ENCODE data around the gene MUC7.
"Not testable (repeated sequence)": the region's sequence is repeated elsewhere in the genome, so short reads cannot be mapped to it uniquely, and the experiment has no call there.

DNA sequence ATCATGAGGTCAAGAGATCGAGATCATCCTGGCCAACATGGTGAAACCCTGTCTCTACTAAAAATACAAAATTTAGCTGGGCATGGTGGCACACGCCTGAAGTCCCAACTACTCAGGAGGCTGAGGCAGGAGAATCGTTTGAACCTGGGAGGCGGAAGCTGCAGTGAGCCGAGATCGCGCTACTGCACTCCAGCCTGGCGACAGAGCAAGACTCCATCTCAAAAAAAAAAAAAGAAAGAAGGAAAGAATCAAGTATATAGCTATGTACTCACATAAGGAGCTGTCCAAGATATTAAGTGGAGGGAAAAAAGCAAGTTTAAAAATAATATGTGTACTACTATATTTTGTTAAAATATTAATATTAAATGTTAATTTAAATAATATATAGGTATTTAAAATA lies 29.8 kb downstream of the MUC7 start:
- TF ChIP-seq CTCF (IDR thresholded peaks at IDR 0.05); EZH2 (IDR thresholded peaks at IDR 0.05; ENCODE audit: borderline replicate concordance, insufficient read depth, low read depth, low read length, poor library complexity, severe bottlenecking): not testable (repeated sequence)
